GM12872 (cell line): ENCODE measurements around the gene GPER1.

Experiments used
- CTCF ChIP-seq: IDR thresholded peaks from 3 replicates; pipeline ENCODE4 v1.5.1; 2011; ENCODE audit warnings: low read depth, mild to moderate bottlenecking, low read length, moderate library complexity; ENCODE audit not compliant: insufficient read depth

The GPER1 gene

GRCh38 chr7:1121476-1121875 is 33.6 kb downstream of the GPER1 start:
- TF ChIP-seq CTCF: no peak

GRCh38 chr7:1121886-1122831 is 34.2 kb downstream of the GPER1 start:
- TF ChIP-seq CTCF: no peak

- TF ChIP-seq CTCF: no peak
Measured at GRCh38 chr7:1122832-1123501, 35.1 kb downstream of the GPER1 start.

GRCh38 chr7:1123715-1124114 is 35.8 kb downstream of the GPER1 start:
- no peak for TF ChIP-seq CTCF

- no peak for TF ChIP-seq CTCF
Measured at GRCh38 chr7:1124164-1124563, 36.3 kb downstream of the GPER1 start.

GRCh38 chr7:1124816-1125602 is 37.1 kb downstream of the GPER1 start:
- no peak for TF ChIP-seq CTCF

- TF ChIP-seq CTCF: no peak
Measured at GRCh38 chr7:1125603-1125969, 37.7 kb downstream of the GPER1 start.
